GM12875 (cell line): ENCODE data around the gene PRKCQ.

ENCODE experiments used
- H3K4me3 ChIP-seq: one replicate; pipeline ENCODE4 v1.5.1; 2011; ENCODE audit warnings: low read depth, low read length, control low read depth
- TF ChIP-seq, protein P1 (sequence below): IDR thresholded peaks from 2 replicates; pipeline ENCODE4 v1.5.1; 2011; ENCODE audit warnings: low read depth, mild to moderate bottlenecking, control low read depth, inconsistent platforms, low read length, moderate library complexity, borderline replicate concordance; ENCODE audit not compliant: insufficient read depth

PRKCQ gene

DNA sequence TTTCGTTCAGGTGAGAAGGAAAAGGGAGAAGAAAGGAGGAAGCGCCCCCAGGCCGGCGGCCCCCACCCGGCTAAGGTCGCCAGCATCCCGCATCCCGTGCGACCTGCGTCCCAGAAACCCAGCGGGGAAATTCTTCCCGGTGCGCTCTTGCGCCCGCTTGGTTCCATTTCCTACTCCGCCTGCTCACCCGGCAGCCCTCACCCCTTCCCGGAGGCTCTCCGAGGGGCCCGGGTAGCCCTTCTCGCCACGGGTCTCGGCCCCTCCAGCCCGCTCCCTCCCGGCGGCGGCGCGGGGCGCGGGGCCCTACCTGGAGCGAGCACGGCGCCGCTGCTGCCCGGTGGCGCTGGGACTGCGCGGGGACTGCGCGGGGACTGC, at the start of gene PRKCQ:
Gene PRKCQ, minus strand, starts transcription at position 373 of the 375 bp plus-strand sequence. CDS start 65,141 bp downstream, outside the sequence.
- H3K4me3 ChIP-seq = peak within 1 kb of the TSS; percentile 23
- TF ChIP-seq, protein P1, sequence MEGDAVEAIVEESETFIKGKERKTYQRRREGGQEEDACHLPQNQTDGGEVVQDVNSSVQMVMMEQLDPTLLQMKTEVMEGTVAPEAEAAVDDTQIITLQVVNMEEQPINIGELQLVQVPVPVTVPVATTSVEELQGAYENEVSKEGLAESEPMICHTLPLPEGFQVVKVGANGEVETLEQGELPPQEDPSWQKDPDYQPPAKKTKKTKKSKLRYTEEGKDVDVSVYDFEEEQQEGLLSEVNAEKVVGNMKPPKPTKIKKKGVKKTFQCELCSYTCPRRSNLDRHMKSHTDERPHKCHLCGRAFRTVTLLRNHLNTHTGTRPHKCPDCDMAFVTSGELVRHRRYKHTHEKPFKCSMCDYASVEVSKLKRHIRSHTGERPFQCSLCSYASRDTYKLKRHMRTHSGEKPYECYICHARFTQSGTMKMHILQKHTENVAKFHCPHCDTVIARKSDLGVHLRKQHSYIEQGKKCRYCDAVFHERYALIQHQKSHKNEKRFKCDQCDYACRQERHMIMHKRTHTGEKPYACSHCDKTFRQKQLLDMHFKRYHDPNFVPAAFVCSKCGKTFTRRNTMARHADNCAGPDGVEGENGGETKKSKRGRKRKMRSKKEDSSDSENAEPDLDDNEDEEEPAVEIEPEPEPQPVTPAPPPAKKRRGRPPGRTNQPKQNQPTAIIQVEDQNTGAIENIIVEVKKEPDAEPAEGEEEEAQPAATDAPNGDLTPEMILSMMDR = no peak

DNA sequence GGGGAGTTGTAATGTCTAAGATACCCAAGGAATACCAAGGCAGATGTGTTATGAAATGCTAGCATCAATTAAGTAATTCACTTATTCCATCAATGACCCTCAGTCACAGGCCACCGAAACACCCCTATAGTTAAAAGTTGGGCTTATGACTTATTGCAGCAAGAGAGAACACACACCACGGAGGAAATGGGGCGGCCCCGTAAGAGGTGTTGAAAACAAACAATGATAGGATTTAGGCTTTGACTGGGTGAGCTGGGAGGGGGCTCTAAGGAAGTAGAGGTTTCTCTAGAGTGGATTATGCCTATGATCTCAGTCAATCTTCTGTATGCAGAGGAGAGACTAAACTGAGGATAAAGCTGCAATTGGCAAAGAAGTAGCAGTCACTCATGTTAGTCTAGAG, 45.4 kb upstream of the PRKCQ start:
- TF ChIP-seq, protein P1 = no peak
- no peak overlapping the region for H3K4me3 ChIP-seq

DNA sequence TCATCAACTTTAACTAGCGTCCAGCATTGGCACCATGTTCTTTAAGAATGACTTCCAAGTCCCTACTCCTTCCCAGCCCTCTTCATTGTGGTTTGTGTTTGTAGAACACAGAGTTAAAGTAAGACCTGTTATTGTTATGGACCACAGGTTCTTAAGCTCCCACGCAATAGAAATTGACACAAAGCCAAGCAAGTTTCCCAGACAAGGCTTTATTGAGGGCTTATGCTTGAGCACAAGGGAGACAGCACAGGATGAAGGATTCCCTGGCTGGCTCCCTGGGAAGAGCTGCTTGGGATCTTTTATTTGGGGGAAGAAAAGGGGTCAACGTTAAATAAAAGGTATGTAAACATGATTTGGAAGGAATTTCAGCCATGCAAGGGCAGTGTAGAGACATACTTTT, 44.3 kb upstream of the PRKCQ start:
- no peak overlapping the region for H3K4me3 ChIP-seq
- TF ChIP-seq, protein P1 = no peak

DNA sequence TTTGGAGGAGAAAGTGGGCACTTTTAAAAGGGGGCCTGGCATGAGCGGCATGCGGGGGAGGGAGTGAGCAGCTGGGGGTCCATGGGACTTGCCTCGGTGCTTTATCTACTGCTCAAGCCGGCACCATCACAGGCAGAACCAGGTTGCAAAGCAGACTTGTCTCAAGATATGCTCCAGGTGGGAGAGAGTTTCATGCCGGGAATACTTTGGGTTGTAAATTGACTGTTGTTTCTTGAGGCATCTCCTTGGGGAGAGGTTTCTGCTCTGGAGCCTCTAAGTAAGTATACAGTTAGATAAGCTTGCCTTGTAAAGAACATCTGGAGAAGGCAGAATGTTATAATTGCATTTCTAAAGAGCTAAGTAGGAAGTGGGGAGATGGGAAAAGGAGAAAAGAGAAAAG, 42.8 kb upstream of the PRKCQ start:
- TF ChIP-seq, protein P1 = no peak
- no peak overlapping the region for H3K4me3 ChIP-seq

DNA sequence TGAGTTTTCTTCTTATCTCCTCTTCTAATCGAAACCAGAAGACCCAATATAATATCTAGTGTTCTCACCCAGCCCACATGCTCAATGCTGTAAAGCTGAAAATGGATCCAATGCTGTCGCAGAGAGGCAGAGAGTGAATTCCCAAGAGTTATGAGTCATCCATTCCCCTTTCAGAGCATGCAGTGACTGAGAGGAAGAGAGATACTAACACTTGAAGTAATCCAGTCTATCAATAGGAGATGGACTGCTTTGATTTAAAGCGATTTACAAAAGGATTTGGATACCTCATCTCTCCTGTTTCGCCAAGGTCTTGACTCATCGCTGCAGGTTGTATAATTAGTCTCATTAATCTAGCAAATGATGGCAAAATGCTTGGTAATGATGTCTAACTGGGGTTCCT, 41.5 kb upstream of the PRKCQ start:
- no peak overlapping the region for H3K4me3 ChIP-seq
- TF ChIP-seq, protein P1 = no peak

DNA sequence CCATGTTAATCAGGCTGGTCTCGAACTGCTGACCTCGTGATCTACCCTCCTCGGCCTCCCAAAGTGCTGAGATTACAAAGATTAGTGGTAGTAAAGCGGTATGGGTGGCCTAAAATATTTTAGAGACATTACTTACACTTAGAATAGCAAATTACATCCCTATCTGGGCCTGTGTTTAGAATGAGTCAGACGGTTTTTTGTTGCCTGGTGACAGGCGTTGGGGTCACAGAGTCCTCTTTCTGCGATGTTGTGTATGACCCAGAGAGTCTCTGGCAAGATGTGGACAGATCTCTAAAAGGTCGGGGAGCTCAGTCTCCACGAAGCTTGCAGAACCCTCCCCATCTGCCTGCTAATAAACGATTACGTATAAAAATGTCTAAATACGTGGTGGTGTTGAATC, 39.6 kb upstream of the PRKCQ start:
- TF ChIP-seq, protein P1 = no peak
- no peak overlapping the region for H3K4me3 ChIP-seq

DNA sequence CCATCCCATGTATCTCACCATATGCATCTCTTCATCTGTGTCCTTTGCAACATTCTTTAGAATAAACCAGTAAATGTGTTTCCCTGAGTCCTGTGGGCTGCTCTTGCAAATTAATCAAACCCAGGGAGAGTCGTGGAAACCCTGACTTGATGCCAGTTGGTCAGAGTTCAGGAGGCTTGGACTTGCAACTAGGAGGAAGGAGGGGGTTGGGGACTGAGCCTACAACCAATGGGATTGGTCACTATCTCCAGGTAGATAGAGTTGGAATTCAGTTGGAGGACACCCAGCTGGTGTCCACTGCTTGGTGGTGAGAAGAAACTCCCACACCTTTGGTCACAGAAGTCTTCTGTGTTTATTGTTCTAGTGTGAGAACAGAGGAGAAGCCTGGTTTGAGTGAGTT, 38.3 kb upstream of the PRKCQ start:
- H3K4me3 ChIP-seq = no peak overlapping the region
- TF ChIP-seq, protein P1 = no peak
